ENCODE results near the gene PRKD1. TPM values are rescaled to one million over a fixed set of nuclear protein-coding genes. Genes with fewer than 3 reads are reported as not detected.

The PRKD1 gene
- total RNA-seq: 1 to 10 TPM; 4.2 to 6.3 TPM
- long read RNA-seq, partial matches to known transcripts: 1 of 1 reads
- long read RNA-seq, other reads (novel, unspliced or antisense): 0 of 1 reads

DNA sequence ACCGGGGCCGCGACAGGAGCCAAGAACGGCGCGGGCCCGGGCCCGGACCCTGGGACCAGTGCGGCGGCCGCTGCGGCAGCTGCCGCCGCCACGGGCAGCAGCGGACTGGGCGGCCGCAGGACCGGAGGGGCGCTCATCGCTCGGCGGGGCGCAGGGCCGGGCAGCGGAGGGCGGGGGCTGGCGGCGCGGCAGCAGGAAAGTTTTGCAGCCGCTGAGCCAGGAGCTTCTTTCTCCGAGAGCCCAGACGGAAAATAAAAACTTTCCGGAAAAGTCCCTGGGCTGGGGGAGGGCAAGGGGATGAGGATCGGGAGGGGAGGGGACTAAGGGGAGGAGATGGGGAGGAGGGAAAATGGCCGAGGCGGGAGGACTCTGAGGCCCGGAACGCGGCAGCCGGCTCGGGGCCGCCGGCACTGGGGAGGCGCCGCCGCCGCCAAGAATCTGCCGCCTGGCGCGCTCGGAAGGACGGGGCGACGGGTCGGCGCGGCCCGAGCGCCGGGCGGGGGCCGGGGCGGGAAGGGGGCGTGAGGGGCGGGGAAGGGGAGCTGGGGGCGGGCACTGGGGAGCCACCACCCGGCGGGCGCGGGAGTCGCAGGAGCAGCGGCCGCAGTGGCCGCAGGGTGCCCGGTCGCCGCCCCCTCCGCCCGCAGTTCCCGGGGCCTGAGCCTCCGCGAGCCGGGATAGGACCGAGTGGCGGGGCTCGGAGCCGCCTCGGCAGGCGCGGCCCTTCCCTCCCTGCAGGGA lies at the start of gene PRKD1:
PRKD1 (minus strand) TSS at position 472 of the 741 bp plus-strand sequence.
- intact Hi-C loops (cut with DNase I): loop anchor here in 1 of 2 donors (10.0 kb wide), 1 partner anchor 183 kb away; no protein-coding TSS in a partner anchor
- ATAC-seq: peak; percentile 84 to 89
- peak; percentile 73 for DNase-seq

DNA sequence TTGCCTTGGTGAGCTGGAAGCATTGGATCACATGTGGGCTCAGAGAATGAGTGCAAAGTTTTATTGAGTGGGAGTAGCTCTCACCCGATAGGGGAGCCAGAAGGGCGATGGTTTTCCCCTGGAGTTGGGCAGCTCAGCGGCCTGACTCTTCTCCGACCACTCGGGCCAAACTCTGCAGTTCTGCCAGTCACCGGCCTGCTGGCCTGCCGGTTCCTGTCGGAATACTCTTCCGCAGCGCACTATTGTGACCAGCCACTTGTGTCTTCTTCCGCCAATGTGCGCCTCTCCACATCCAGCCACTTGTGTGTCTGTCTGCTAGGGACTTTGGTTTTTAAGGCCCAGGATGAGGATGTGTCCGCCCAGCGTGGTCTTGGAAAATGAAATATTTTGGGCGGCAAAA lies 43.5 kb upstream of the PRKD1 start:
- no peak for ATAC-seq
- intact Hi-C loops (cut with DNase I): no loop called here
- no peak for DNase-seq

DNA sequence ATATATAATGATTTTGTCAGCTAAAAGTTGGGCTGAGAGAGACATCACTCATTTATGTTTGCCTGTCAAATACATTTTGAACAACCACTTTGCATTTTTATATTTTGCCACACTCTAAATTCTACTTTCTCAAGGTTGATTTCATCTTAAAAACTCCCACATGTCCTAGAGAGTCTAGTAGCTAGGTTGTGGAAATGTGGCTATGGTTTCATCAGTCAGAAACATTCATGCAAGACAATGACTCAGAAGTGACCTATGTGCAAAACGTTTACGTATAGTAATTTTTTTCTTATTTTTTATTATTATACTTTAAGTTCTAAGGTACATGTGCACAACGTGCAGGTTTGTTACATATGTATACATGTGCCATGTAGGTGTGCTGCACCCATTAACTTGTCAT lies 27.4 kb upstream of the PRKD1 start:
- intact Hi-C loops (cut with DNase I): no loop called here
- no peak for DNase-seq
- no peak for ATAC-seq

DNA sequence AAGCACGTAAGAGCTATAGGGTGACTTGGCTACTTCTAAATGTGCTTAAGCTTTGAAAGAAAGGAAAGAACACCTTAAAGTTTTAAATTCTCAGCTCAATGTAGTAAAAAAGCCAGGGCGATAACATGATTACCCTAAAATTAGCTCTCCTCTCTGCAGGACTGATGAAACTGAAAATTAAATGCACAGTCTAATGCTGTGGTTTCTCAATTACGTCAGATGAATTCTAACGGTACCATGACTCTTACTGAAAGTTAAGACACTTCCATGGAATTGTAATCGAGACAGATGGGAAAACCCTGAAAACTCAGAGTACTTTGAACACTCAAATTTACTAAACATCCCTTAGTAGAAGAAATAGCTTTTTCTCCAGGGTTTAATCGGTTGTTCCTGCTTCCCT lies 25.9 kb upstream of the PRKD1 start:
- intact Hi-C loops (cut with DNase I): no loop called here
- ATAC-seq: no peak

DNA sequence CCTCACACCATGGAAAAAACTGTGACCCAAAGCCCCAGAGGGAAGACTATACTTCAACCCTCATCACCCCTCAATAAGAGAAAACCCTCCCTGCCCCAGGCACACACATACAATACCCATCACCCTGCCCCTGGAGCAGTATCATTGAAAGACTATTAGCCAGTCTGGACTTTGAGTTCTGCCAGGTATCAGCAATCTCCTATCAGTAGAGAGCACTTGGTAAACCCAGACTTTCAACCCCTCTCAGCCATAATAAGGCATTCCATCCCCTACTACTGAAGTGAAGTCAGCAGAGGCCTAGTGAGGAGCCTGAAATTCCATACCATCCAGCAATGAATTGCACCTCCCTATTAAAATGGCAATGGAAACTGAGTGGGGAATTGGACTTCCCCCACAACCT lies 16.4 kb upstream of the PRKD1 start:
- ATAC-seq (no peak), DNase-seq (no peak)
- intact Hi-C loops (cut with DNase I): no loop called here

More for the DNA sequence above, 25.9 kb upstream of the PRKD1 start:
- no peak for DNase-seq

DNA sequence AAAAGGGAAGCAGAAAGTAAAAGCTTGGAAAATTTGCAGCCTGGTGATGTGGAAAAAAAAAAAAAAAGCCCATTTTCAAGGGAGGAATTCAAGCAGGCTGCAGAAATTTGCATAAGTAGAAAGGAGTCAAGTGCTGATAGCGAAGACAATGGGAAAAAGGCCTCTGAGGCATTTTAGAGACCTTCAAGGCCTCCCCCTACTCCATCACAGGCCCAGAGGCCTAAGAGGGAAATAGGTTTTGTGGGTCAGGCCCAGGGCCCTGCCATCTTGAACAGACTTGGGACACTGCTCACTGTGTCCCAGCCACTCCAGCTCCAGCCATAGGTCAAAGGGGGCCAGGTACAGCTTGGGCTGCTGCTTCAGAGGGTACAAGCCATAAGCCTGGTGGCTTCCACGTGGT lies 13.8 kb upstream of the PRKD1 start:
- no peak for ATAC-seq
- DNase-seq: no peak
- intact Hi-C loops (cut with DNase I): no loop called here

DNA sequence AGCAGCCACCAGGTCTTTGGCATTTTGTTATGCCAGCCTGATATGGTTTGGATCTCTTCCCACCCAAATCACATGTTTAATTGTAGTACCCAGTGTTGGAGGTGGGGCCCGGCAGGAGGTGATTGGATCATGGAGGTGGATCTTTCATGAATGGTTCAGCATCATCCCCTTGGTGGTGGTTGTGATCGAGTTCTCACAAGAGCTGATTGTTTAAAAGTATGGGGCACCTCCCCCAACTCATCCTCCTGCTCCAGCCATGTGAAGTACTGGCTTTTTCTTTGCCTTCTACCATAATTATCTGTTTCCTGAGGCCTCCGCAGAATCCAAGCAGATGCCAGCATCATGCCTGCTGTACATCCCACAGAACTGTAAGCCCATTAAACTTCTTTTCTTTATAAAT lies 12.8 kb upstream of the PRKD1 start:
- no peak for DNase-seq
- intact Hi-C loops (cut with DNase I): no loop called here
- ATAC-seq: no peak

DNA sequence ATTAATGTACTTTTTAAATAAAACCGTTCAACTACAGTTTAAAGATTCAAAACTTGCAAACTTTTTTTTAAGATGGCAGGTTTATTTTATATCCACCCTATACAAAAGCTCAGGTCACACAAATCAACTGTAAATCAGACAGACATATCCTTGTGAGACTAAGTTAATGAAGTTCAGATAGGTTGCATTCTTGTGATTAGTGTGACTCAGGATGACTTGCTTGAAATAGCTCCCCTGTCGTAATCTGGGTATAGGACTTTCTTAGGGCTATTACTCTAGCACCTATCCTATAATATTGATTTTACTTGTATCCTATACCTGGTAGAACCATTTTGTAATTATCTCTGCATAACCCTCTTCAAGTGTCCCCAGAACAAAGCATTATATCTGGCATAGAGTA lies 9.5 kb upstream of the PRKD1 start:
- no peak for ATAC-seq
- intact Hi-C loops (cut with DNase I): no loop called here
- no peak for DNase-seq

DNA sequence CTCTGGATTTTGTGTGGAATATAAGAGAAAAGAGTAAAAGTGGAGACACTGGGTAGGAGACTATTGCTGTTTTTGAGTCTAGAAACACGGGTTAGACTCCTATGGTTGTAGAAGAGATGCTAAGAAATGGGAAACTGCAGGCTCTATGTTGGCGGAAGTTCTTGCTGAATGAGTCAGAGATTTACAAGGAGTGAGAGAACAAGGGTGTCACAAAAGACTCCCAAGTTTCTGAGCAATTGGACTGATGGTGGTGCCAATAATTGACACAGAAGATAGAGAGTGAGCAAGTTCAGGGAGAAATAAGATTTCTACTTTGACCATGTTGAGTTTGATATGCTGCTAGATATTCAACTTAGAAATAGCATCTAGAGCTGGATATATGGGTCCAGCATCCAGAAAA lies 2.6 kb upstream of the PRKD1 start:
- intact Hi-C loops (cut with DNase I): no loop called here
- no peak for ATAC-seq

DNA sequence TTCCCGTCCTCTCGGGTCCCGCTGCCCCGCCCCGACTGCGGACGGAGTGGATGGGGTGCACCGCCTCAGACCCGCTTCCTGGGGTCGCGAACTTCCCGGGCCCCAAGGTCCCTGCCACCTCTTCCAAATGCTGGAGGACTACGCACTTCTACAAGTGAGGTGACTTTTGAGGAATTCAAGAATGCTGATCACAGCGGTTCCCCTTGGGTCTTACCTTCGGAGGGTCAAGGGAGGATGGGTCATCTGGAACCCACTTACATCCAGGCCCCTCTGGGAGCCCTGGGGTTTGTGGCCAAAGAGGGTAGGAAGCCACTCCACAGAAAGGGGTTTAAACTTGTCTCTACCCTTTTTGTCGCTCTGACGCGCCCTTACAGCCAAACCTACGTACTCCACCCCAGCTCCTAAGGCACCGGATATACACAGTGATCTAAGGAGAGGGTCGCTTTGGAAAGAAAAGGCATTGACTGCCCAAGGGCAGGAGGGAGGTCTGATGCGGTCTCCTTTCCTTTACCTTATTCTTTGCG lies 532 bp upstream of the PRKD1 start:
- no peak for DNase-seq
- intact Hi-C loops (cut with DNase I): loop anchor here in 1 of 2 donors (10.0 kb wide), 1 partner anchor 183 kb away; no protein-coding TSS in a partner anchor
- ATAC-seq: peak in 1 of 2 donors; percentile 7

More for the DNA sequence above, 2.6 kb upstream of the PRKD1 start:
- no peak for DNase-seq

DNA sequence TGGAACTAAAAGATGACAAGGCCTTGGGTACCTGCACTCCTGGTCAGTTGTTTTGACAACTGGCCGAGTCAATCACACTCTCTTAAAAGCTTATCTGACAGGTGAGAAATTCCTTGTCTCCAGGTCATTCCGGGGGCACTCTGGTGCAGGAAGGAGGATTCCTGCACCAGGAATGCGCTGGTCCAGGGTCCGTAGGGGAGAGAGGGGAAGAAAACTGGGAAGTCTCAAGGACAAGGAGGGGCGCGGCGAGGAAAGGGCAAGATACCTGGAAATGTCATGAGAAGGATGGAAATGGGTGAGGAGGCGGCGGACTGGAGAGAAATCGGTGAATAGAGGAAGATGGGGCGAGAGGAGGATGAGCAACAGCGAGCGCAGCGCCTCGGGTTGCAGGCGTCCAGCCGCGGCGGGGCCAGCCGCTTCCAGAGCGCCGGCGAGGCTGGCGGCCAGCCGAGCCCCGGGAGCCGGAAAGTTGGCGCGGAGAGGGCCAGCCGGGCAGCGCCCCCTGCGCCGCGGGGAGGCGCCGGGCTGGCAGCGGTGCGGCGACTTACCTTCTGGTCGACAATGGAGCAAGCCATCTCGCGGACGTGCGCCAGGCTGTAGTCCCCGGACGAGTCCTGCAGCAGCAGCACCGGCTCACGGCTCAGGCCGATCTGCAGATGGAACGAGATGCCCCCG lies 809 bp downstream of the PRKD1 start:
- peak; percentile 63 to 64 for ATAC-seq
- intact Hi-C loops (cut with DNase I): loop anchor here in 1 of 2 donors (10.0 kb wide), 1 partner anchor 182 kb away; no protein-coding TSS in a partner anchor
- peak; percentile 49 for DNase-seq

DNA sequence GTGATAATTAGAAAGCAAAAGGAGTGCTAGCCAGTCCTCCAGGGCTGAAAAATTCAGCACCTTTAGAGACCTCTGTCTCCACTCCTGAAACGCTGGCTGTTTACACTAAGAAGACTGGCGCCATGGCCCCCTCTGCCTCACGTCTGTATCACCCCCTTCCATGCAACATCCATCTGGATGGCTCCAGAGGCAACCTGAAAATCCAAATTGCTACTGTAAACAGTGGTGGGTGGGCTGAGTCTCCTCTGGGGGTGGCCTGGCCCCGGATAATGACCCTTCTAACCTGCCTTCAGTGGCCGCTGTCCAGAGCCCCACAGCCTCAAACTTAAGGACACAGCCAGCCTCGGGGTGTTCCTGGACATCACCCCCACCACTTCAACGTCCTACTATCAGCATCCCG lies 1.4 kb downstream of the PRKD1 start:
- intact Hi-C loops (cut with DNase I): loop anchor here in 1 of 2 donors (10.0 kb wide), 1 partner anchor 181 kb away; no protein-coding TSS in a partner anchor
- no peak for DNase-seq

DNA sequence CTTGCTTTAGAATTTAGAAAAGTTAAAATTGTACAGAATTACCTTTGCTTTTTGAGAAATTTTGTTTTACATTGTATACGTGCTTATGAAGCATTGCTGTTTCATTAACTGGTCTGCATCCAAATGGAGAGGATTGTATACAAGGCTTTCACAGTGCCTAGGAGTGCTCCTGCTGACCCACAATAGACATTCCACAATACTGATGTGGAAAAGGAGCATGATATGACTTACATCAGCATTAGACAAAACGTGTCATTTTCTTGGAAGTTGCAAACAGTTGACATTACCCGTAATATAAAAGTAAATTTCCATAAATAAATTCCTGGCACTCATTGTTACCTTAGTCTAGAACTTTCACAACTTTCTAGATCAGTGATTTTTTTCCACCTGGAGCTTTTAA lies 1.9 kb downstream of the PRKD1 start:
- ATAC-seq: no peak
- intact Hi-C loops (cut with DNase I): loop anchor here in 1 of 2 donors (10.0 kb wide), 1 partner anchor 181 kb away; no protein-coding TSS in a partner anchor
- no peak for DNase-seq

More for the DNA sequence above, 1.4 kb downstream of the PRKD1 start:
- no peak for ATAC-seq

DNA sequence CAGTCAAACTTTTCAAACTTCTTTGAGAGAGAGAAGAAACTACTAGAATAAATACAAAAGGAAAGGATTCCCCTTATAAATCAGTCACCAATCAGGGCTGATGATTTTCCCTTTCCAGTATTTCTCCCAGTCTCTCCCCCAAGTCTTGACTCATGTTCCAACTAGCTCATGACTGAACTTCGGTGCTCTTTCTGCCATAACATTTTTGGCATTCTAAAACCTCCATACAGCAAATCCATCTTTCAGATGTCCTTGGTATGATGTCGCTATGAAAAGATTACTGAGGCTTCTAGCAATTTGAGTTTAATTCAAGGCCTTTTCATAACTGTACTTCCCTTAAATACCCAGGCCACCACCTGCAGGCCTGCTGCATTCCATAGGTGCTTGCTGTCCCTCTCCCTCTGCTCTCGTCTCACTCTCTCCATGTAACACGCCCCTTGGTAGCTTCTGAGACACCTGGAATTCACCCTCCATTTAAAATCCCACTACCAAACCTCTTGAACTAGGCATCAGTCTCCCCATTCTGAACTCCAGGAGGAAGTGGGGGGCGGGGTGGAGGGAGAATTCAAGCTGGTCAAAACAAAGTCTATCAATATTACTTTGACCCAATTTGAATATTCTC lies 2.4 kb downstream of the PRKD1 start:
- no peak for DNase-seq
- no peak for ATAC-seq
- intact Hi-C loops (cut with DNase I): loop anchor here in 1 of 2 donors (10.0 kb wide), 1 partner anchor 180 kb away; no protein-coding TSS in a partner anchor

DNA sequence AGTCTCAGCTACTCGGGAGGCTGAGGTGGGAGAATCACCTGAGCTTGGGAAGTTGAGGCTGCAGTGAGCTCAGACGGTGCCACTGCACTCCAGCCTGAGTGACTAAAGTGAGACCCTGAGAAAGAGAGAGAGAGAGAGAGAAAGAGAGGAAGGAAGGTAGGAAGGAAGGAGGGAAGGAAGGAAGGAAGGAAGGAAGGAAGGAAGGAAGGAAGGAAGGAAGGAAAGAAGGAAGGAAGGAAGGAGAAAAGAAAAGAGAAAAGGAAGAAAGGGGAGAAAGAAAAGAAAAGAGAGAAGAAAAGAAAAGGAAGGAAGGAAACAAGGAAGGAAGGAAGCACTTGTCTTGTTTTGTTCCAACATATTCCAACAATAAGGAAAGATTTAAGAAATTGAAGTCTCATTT lies 7.8 kb downstream of the PRKD1 start:
- DNase-seq (no peak), ATAC-seq (no peak)
- intact Hi-C loops (cut with DNase I): loop anchor here in 1 of 2 donors (10.0 kb wide), 1 partner anchor 175 kb away; no protein-coding TSS in a partner anchor

DNA sequence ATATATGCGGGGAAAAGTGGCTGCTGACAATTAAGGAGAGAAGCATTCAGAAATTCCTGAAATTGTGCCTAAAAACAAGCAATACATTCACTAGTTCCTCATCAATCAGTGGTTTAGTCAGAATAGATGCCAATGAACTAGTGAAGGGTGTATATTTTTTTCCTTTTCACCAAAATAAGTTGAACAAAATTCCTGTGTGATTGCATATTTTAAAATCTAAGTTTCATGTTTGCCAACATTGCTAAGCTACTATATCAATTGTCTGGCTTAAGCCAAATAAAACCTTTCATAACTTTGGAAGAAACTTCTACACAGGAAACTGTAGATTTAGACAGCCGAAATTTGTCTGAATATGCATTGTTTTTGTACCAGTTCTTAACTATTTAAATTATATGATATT lies 8.7 kb downstream of the PRKD1 start:
- DNase-seq (no peak), ATAC-seq (no peak)
- intact Hi-C loops (cut with DNase I): no loop called here

DNA sequence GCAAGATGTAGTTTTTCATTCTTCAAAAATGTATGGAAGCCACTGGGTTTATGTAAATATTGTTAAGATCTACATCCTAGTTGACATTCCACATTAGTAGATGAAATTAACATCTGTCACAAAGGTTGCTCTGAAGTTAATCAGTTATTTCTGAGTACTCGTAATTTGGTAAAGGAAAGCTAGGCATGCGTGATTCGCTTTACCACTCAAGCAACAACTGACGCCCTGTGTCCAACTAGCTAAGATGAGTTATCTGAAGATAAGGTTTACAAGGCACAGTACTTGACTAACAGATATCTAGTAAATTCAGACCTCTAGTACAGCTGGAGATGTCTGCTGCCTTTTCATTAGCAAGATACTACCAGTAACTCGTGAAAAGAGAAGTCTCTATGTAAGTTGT lies 14.1 kb downstream of the PRKD1 start:
- ATAC-seq (no peak), DNase-seq (no peak)
- intact Hi-C loops (cut with DNase I): no loop called here

DNA sequence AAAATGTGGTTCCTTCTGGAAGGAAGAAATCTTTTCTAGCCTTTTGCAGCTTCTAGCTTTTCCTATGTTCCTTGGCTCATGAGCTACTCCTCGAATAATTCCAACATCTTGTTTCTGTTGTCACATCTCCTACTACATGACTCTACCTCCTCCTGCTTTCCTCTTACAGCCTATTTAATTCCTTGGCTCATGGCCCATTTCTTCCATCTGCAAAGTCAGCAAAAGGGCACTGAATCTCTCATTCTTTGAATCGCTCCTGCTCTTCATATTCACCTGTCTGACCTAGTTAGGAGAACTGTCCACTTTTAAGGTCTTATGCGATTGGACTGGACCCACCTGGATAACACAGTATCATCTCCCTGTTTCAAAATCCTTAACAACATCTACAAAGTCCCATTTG lies 15.8 kb downstream of the PRKD1 start:
- DNase-seq (no peak), ATAC-seq (no peak)
- intact Hi-C loops (cut with DNase I): no loop called here
